GM21529 (cell line): ENCODE results near the gene KRT34.
"Not testable (repeated sequence)": the region's sequence is repeated elsewhere in the genome, so short reads cannot be mapped to it uniquely, and the experiment has no call there.

ENCODE experiments used
- ATAC-seq: cut with Tn5 transposase; IDR thresholded peaks from one replicate; pipeline ENCODE4 v1.9.1; 2021; ENCODE audit not compliant: unreplicated experiment

KRT34 gene

GRCh38 chr17:41381943-41382342 lies at the start of gene KRT34:
KRT34 (minus strand) TSS chr17:41382306; CDS start chr17:41382246, 60 bp downstream.
- not testable (repeated sequence) for ATAC-seq

GRCh38 chr17:41430376-41430775 lies 48.3 kb upstream of the KRT34 start:
- not testable (repeated sequence) for ATAC-seq

- no peak for ATAC-seq
Measured at GRCh38 chr17:41429667-41430066, 47.6 kb upstream of the KRT34 start.

- ATAC-seq = no peak
Measured at GRCh38 chr17:41428591-41429291, 46.6 kb upstream of the KRT34 start.

- no peak for ATAC-seq
Measured at GRCh38 chr17:41424111-41424635, 42.1 kb upstream of the KRT34 start, which contains the start of gene KRT37. KRT37 (minus strand) TSS chr17:41424585; CDS start chr17:41424523, 62 bp downstream.

GRCh38 chr17:41422586-41422985 lies 40.5 kb upstream of the KRT34 start:
- ATAC-seq = not testable (repeated sequence)

GRCh38 chr17:41421617-41422016 lies 39.5 kb upstream of the KRT34 start:
- no peak for ATAC-seq

GRCh38 chr17:41421116-41421515 lies 39.0 kb upstream of the KRT34 start:
- no peak for ATAC-seq

- no peak for ATAC-seq
Measured at GRCh38 chr17:41420134-41420533, 38.0 kb upstream of the KRT34 start.

- no peak for ATAC-seq
Measured at GRCh38 chr17:41419716-41420115, 37.6 kb upstream of the KRT34 start.

- ATAC-seq = no peak
Measured at GRCh38 chr17:41418116-41418860, 36.2 kb upstream of the KRT34 start.

GRCh38 chr17:41417576-41418015 lies 35.5 kb upstream of the KRT34 start:
- ATAC-seq = no peak

GRCh38 chr17:41417127-41417526 lies 35.0 kb upstream of the KRT34 start:
- no peak for ATAC-seq

GRCh38 chr17:41416479-41416878 lies 34.4 kb upstream of the KRT34 start:
- ATAC-seq = no peak

- ATAC-seq = no peak
Measured at GRCh38 chr17:41415833-41416335, 33.8 kb upstream of the KRT34 start.

GRCh38 chr17:41415411-41415810 lies 33.3 kb upstream of the KRT34 start:
- no peak for ATAC-seq

GRCh38 chr17:41413982-41414381 lies 31.9 kb upstream of the KRT34 start:
- no peak for ATAC-seq

GRCh38 chr17:41413353-41413957 lies 31.3 kb upstream of the KRT34 start:
- no peak for ATAC-seq

GRCh38 chr17:41411072-41411840 lies 29.1 kb upstream of the KRT34 start:
- no peak for ATAC-seq

GRCh38 chr17:41407226-41407625 lies 25.1 kb upstream of the KRT34 start:
- no peak for ATAC-seq

GRCh38 chr17:41406205-41406604 lies 24.1 kb upstream of the KRT34 start:
- ATAC-seq = no peak
